HepG2 (cell line): ENCODE measurements around the gene BDP1. TPM values are rescaled to one million over a fixed set of nuclear protein-coding genes. Genes with fewer than 3 reads are reported as not detected.

ENCODE experiments used
- ATAC-seq: fragments of 200-7000 bp; cut with Tn5 transposase; 3 replicates; pipeline ENCODE4 v1.9.1; 2020; ENCODE audit warnings: mild to moderate bottlenecking, moderate library complexity
- BruUV-seq: library from RNA; stranded (reverse); fragments of 400-500 nt; replicated peaks from 2 replicates; lab custom pipeline; 2021; lab: Mats Ljungman, UMichigan
- CTCF ChIA-PET: fragments of 300-600 bp; formaldehyde crosslinking; extraction: SDS; loops from one replicate; lab custom pipeline; 2021; ENCODE audit warnings: low total read pairs, inconsistent platforms, low intra/inter-chr PET ratio; lab: Yijun Ruan, JAX
- POLR2A ChIA-PET: fragments of 350-600 bp; sonication (Branson Sonifier 250); formaldehyde crosslinking; loops from one replicate; lab custom pipeline; 2020; ENCODE audit warnings: antibody characterized with exemption, inconsistent platforms; lab: Yijun Ruan, JAX
- DNase-seq: peaks from one replicate; pipeline ENCODE4 v3.0.0-alpha.2; 2015; ENCODE audit warnings: low spot score
- FAIRE-seq: peaks from 3 replicates; lab custom pipeline; 2011; peaks lifted over from hg19 to GRCh38; lab: Jason Lieb, UNC
- H2AFZ ChIP-seq: one replicate; pipeline ENCODE4 v1.6.1; 2011; ENCODE audit warnings: low read length, inconsistent platforms
- H3K27ac ChIP-seq: fragments of 300-600 bp; 3 replicates; pipeline ENCODE4 v1.8.0; 2011; ENCODE audit warnings: mixed run types, mild to moderate bottlenecking, mixed read lengths, low read length, inconsistent platforms; ENCODE audit not compliant: insufficient read depth; ENCODE audit errors: extremely low read length
- H3K27me3 ChIP-seq, 2 experiments: fragments of 200-600 bp in 1 of 2; 2 replicates in 1 of 2; 3 replicates in 1 of 2; pipeline versions ENCODE4 v1.6.0 to v1.8.0; 2011; ENCODE audit warnings: low read length in 2 of 2, mild to moderate bottlenecking in 2 of 2, moderate library complexity in 2 of 2, inconsistent platforms in 1 of 2; ENCODE audit not compliant: insufficient read depth in 2 of 2, control insufficient read depth in 1 of 2
- H3K36me3 ChIP-seq, 2 experiments: fragments of 200-600 bp in 1 of 2; replicated peaks in 1 of 2; 2 replicates in 1 of 2; 3 replicates in 1 of 2; pipeline versions ENCODE4 v1.5.1 to v1.8.0; 2011; ENCODE audit warnings: low read length in 2 of 2, inconsistent platforms in 1 of 2; ENCODE audit not compliant: insufficient read depth in 2 of 2, control insufficient read depth in 1 of 2
- H3K4me1 ChIP-seq: 2 replicates; pipeline ENCODE4 v1.5.1; 2012; ENCODE audit warnings: low read length, inconsistent platforms; ENCODE audit not compliant: insufficient read depth
- H3K4me2 ChIP-seq: 2 replicates; pipeline ENCODE4 v1.6.0; 2011; ENCODE audit warnings: low read depth, low read length, inconsistent platforms
- H3K4me3 ChIP-seq, 3 experiments: fragments of 200-600 bp in 1 of 3; sonication (generic), shearing (Covaris generic) in 1 of 3; replicated peaks in 1 of 3; 2 replicates each; pipeline ENCODE4 v1.5.1; 2011 to 2016; ENCODE audit warnings: low read length in 3 of 3, inconsistent platforms in 2 of 3, low read depth in 2 of 3, mild to moderate bottlenecking in 2 of 3, control low read depth in 1 of 3, mixed read lengths in 1 of 3; ENCODE audit not compliant: insufficient read depth in 1 of 3
- H3K79me2 ChIP-seq: one replicate; pipeline ENCODE4 v1.6.1; 2011; ENCODE audit warnings: low read length, inconsistent platforms; ENCODE audit not compliant: insufficient read depth
- H3K9ac ChIP-seq: 2 replicates; pipeline ENCODE4 v1.6.0; 2011; ENCODE audit warnings: mild to moderate bottlenecking, low read depth, low read length, inconsistent platforms; ENCODE audit not compliant: insufficient read depth
- H3K9me3 ChIP-seq: 2 replicates; pipeline ENCODE4 v1.5.1; 2012; ENCODE audit warnings: mild to moderate bottlenecking, low read length
- H4K20me1 ChIP-seq: 2 replicates; pipeline ENCODE4 v1.6.0; 2011; ENCODE audit warnings: inconsistent platforms, mild to moderate bottlenecking, low read length, moderate library complexity; ENCODE audit not compliant: insufficient read depth
- HOXA3 ChIP-seq: sonication (generic); formaldehyde crosslinking; IDR thresholded peaks from 2 replicates; pipeline ENCODE4 v1.5.0; 2020; ENCODE audit warnings: missing genetic modification reagents
- NFE2L2 ChIP-seq: fragments of 150-350 bp; IDR thresholded peaks from 2 replicates; pipeline ENCODE4 v1.6.1; 2014; ENCODE audit warnings: low read length
- RFX5 ChIP-seq: IDR thresholded peaks from 2 replicates; pipeline ENCODE4 v1.6.1; 2011; ENCODE audit warnings: low read depth, low read length, improper control_type of control experiment
- RFXANK ChIP-seq: IDR thresholded peaks from 2 replicates; pipeline ENCODE4 v1.6.1; 2016
- RFXAP ChIP-seq: sonication (generic); formaldehyde crosslinking; IDR thresholded peaks from 2 replicates; pipeline ENCODE4 v1.4.0; 2020; ENCODE audit warnings: missing genetic modification reagents, borderline replicate concordance
- ZNF678 ChIP-seq: sonication (generic); formaldehyde crosslinking; IDR thresholded peaks from 2 replicates; pipeline ENCODE4 v1.4.0; 2020; ENCODE audit warnings: mild to moderate bottlenecking, missing genetic modification reagents
- WGBS: methylation state at CpG from one replicate; pipeline ENCODE4 v1.1.6; 2017; ENCODE audit warnings: low lambda C conversion rate; 5-methylcytosine and 5-hydroxymethylcytosine counted together
- in situ Hi-C: cut with HindIII; loops from 2 replicates; pipeline ENCODE4 v1.10.0; 2017; ENCODE audit warnings: low pct_unique_long_range_greater_than_20kb; ENCODE audit not compliant: extremely low pct_ligation_motif_present
- intact Hi-C: fragments of 100-400 bp; cut with micrococcal nuclease; formaldehyde crosslinking; loops from one replicate; pipeline ENCODE4 v1.10.0; 2022; ENCODE audit not compliant: unreplicated experiment
- polyA plus RNA-seq, 8 experiments: library from polyadenylated mRNA; depleted of rRNA in 3 of 8; stranded (reverse) in 7 of 8; unstranded in 1 of 8; fragments of >200 nt; fragmentation: Illumina TruSeq in 4 of 8; extraction: Trizol in 4 of 8; gene quantifications; 2 replicates each; pipeline versions ENCODE4 v1.2.1 to v1.2.3, GENCODE V29; 2011 to 2016; ENCODE audit warnings: low read depth in 4 of 8, missing spikeins in 1 of 8, mixed read lengths in 1 of 8; ENCODE audit not compliant: insufficient read depth in 1 of 8
- total RNA-seq, 5 experiments: library from RNA; depleted of rRNA; stranded (reverse); fragments of >200 nt; fragmentation: Illumina TruSeq; extraction: Trizol; gene quantifications; 2 replicates each; pipeline ENCODE4 v1.2.3, GENCODE V29; 2016; ENCODE audit warnings: low read depth in 1 of 5
- TF ChIP-seq, protein P1 (sequence below): sonication (generic); formaldehyde crosslinking; IDR thresholded peaks from 2 replicates; pipeline ENCODE4 v1.4.0; 2020; ENCODE audit warnings: missing genetic modification reagents, borderline replicate concordance

Gene BDP1
- total and polyA plus RNA-seq, 2 of the 13 experiments (the other 11 are each of a cell fraction or from before 2014, with no cell fraction given): 10.2 to 22.4 TPM

DNA sequence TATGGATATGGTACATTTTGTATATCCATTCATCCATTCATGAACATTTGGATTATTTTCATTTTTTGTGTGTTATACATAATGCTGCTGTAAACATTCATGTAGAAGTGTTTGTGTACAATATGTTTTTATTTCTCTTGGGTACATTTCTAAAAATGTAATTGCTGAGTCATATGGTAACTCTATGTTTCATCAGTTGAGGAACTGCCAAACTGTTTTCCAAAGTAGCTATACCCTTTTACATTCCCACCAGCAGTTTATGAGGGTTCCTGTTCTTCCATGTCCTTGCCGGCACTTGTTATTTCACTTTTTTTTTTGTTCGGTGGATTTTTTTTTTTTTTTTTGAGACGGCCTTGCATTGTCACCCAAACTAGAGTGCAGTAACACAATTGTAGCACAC, 77.7 kb downstream of the BDP1 start:
- no peak overlapping the region for H2AFZ ChIP-seq
- no peak overlapping the region for H3K9ac ChIP-seq
- H3K36me3 ChIP-seq: peaks cover 9 to 23% of the 10 kb centered on the region in 2 experiments; a peak in 4 of 5 replicates
- H3K9me3 ChIP-seq: no peaks in the 10 kb centered on the region
- no peak overlapping the region for H3K27ac ChIP-seq
- no peaks in the 10 kb centered on the region for H3K79me2 ChIP-seq
- ATAC-seq (no peak), DNase-seq (no peak), FAIRE-seq (no peak)
- no peak overlapping the region for H3K4me2 ChIP-seq
- no peak overlapping the region for H3K4me3 ChIP-seq
- in situ Hi-C loops: no loop called here
- TF ChIP-seq ZNF678 (CRISPR knock-in tag) (no peak), NFE2L2 (peak; percentile 64)
- CTCF ChIA-PET: no interaction called here
- intact Hi-C loops: loop anchor here (10.0 kb wide), 1 partner anchor 222 kb away; no protein-coding TSS in a partner anchor
- no peaks in the 10 kb centered on the region for H4K20me1 ChIP-seq
- BruUV-seq: no TSS peak
- POLR2A ChIA-PET: no interaction called here
- no peaks in the 10 kb centered on the region for H3K4me1 ChIP-seq
- WGBS: 95% methylated on average over 3 of the region's 3 CpGs
- no peaks in the 10 kb centered on the region for H3K27me3 ChIP-seq

DNA sequence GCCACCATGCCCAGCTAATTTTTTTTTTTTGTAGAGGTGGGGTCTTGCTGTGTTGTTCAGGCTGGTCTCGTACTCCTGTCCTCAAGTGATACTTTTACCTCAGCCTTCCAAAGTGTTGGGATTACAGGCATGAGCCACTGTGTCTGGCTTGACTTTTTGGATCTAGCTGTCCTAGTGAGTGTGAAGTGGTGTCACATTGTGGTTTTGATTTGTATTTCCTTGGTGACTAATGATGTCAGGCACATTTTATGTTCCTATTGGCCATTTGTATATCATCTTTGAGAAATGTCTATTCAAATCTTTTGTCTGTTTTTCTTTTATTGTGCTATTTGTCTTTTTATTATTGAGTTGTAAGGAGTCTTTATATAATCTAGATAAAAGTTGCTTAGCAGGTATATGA, 78.2 kb downstream of the BDP1 start:
- DNase-seq: no peak
- WGBS: 100% methylated on average over 1 of the region's 1 CpG
- no peak for FAIRE-seq
- H3K4me3 ChIP-seq: no peak overlapping the region
- H3K27ac ChIP-seq: no peak overlapping the region
- intact Hi-C loops: loop anchor here (10.0 kb wide), 1 partner anchor 221 kb away; no protein-coding TSS in a partner anchor
- H3K9me3 ChIP-seq: no peaks in the 10 kb centered on the region
- H3K4me1 ChIP-seq: no peaks in the 10 kb centered on the region
- no peak overlapping the region for H3K9ac ChIP-seq
- H3K79me2 ChIP-seq: no peaks in the 10 kb centered on the region
- TF ChIP-seq HOXA3 (CRISPR knock-in tag): no peak
- TF ChIP-seq, protein P1, sequence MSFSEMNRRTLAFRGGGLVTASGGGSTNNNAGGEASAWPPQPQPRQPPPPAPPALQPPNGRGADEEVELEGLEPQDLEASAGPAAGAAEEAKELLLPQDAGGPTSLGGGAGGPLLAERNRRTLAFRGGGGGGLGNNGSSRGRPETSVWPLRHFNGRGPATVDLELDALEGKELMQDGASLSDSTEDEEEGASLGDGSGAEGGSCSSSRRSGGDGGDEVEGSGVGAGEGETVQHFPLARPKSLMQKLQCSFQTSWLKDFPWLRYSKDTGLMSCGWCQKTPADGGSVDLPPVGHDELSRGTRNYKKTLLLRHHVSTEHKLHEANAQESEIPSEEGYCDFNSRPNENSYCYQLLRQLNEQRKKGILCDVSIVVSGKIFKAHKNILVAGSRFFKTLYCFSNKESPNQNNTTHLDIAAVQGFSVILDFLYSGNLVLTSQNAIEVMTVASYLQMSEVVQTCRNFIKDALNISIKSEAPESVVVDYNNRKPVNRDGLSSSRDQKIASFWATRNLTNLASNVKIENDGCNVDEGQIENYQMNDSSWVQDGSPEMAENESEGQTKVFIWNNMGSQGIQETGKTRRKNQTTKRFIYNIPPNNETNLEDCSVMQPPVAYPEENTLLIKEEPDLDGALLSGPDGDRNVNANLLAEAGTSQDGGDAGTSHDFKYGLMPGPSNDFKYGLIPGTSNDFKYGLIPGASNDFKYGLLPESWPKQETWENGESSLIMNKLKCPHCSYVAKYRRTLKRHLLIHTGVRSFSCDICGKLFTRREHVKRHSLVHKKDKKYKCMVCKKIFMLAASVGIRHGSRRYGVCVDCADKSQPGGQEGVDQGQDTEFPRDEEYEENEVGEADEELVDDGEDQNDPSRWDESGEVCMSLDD: no peak
- TF ChIP-seq RFX5: peak; percentile 95
- TF ChIP-seq RFXAP (CRISPR knock-in tag): 0 out of 2 replicates have a peak, but pooled peaks have one; percentile 35
- peak; percentile 97 for TF ChIP-seq RFXANK (CRISPR knock-in tag)
- TF ChIP-seq, all 625 proteins: peak for 3
- H4K20me1 ChIP-seq: no peaks in the 10 kb centered on the region
- no peak for ATAC-seq
- POLR2A ChIA-PET: no interaction called here
- no peak overlapping the region for H2AFZ ChIP-seq
- CTCF ChIA-PET: no interaction called here
- no peak overlapping the region for H3K4me2 ChIP-seq
- no TSS peak for BruUV-seq
- in situ Hi-C loops: no loop called here
- peaks cover 10 to 23% of the 10 kb centered on the region in 2 experiments; a peak in 4 of 5 replicates for H3K36me3 ChIP-seq
- no peaks in the 10 kb centered on the region for H3K27me3 ChIP-seq
